Smooth muscle cell (in vitro differentiated cells): ENCODE measurements around the gene FAM120A. TPM values are rescaled to one million over a fixed set of nuclear protein-coding genes. Genes with fewer than 3 reads are reported as not detected.

Source experiments
- DNase-seq: peaks from one replicate; lab custom pipeline; 2025; ENCODE audit not compliant: unreplicated experiment; lab: John Stamatoyannopoulos, UW
- H2AFZ ChIP-seq: fragments of 200-600 bp; sonication (generic); 2 replicates; pipeline ENCODE4 v1.6.0; 2016; ENCODE audit warnings: antibody characterized with exemption, low read depth, mild to moderate bottlenecking
- H3F3A ChIP-seq: fragments of 200-600 bp; sonication (generic); 2 replicates; pipeline ENCODE4 v1.6.0; 2017; ENCODE audit warnings: antibody characterized with exemption, low read depth
- H3K27ac ChIP-seq: fragments of 200-600 bp; sonication (generic); 2 replicates; pipeline ENCODE4 v1.5.1; 2016; ENCODE audit warnings: low read depth, mild to moderate bottlenecking
- H3K27me3 ChIP-seq: fragments of 200-600 bp; sonication (generic); 2 replicates; pipeline ENCODE4 v1.6.1; 2016; ENCODE audit warnings: low read depth, mild to moderate bottlenecking
- H3K36me3 ChIP-seq: fragments of 200-600 bp; sonication (generic); 2 replicates; pipeline ENCODE4 v1.5.1; 2016; ENCODE audit warnings: low read depth
- H3K4me1 ChIP-seq: fragments of 200-600 bp; sonication (generic); 2 replicates; pipeline ENCODE4 v1.5.1; 2016; ENCODE audit warnings: low read depth
- H3K4me2 ChIP-seq: fragments of 200-600 bp; sonication (generic); 2 replicates; pipeline ENCODE4 v1.6.0; 2016; ENCODE audit warnings: mild to moderate bottlenecking
- H3K4me3 ChIP-seq: fragments of 200-600 bp; sonication (generic); 2 replicates; pipeline ENCODE4 v1.5.1; 2016; ENCODE audit warnings: mild to moderate bottlenecking
- H3K79me2 ChIP-seq: fragments of 200-600 bp; sonication (generic); 2 replicates; pipeline ENCODE4 v1.6.0; 2016; ENCODE audit warnings: low read depth, mild to moderate bottlenecking
- H3K9ac ChIP-seq: fragments of 200-600 bp; sonication (generic); 2 replicates; pipeline ENCODE4 v1.6.0; 2016; ENCODE audit warnings: low read depth
- H3K9me3 ChIP-seq: fragments of 200-600 bp; sonication (generic); replicated peaks from 2 replicates; pipeline ENCODE4 v1.5.1; 2016; ENCODE audit warnings: low read depth
- H4K20me1 ChIP-seq: fragments of 200-600 bp; sonication (generic); 2 replicates; pipeline ENCODE4 v1.6.0; 2016; ENCODE audit warnings: low read depth
- CTCF ChIP-seq: fragments of 200-600 bp; sonication (generic); IDR thresholded peaks from 2 replicates; pipeline ENCODE4 v1.5.1; 2017; ENCODE audit warnings: borderline replicate concordance, mild to moderate bottlenecking, antibody characterized with exemption; ENCODE audit not compliant: insufficient read depth, poor library complexity, severe bottlenecking
- WGBS: methylation state at CpG from one replicate; pipeline ENCODE4 v1.1.7; 2016; ENCODE audit warnings: low lambda C conversion rate; 5-methylcytosine and 5-hydroxymethylcytosine counted together
- polyA plus RNA-seq: library from polyadenylated mRNA; unstranded; fragments of >200 nt; fragmentation: Nextera tagmentation; extraction: Ambion mirVana; gene quantifications from 2 replicates; pipeline ENCODE4 v1.2.1, GENCODE V29; 2016
- total RNA-seq: library from RNA; depleted of rRNA; stranded (reverse); fragments of >200 nt; gene quantifications from 2 replicates; pipeline ENCODE4 v1.2.3, GENCODE V29; 2014

The FAM120A gene
- total and polyA plus RNA-seq, 2 experiments from 2014 or later: 14.4 to 47.2 TPM

DNA sequence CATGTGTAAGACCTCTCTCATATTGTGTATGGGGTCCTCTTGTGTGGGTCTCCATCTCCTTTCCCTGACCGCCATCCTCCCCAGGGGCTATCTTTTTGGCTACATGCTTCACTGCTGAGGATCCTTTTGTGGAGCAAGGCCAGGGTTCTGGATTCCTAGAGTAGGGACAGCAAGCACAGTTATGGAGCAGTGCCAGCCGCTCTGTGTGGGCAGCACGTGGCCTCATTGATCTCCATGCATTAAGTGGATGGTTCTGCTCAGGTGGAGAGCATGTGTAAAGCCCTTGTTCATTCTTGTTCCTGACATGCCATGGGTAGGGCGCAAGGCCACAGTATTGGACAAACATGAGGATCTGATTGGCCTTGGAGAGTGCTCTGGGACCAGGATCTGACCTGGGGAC is 133.8 kb downstream of the FAM120A start:
- no peak for DNase-seq
- no peaks in the 10 kb centered on the region for H3K27me3 ChIP-seq
- H3K9ac ChIP-seq: no peak overlapping the region
- peaks cover 89% of the 10 kb centered on the region for H3K79me2 ChIP-seq
- no peaks in the 10 kb centered on the region for H3F3A ChIP-seq
- no peaks in the 10 kb centered on the region for H3K9me3 ChIP-seq
- no peak overlapping the region for H3K27ac ChIP-seq
- H3K4me3 ChIP-seq: no peak overlapping the region
- no peaks in the 10 kb centered on the region for H3K4me1 ChIP-seq
- H3K4me2 ChIP-seq: no peak overlapping the region
- no peak for TF ChIP-seq CTCF
- peaks cover 97% of the 10 kb centered on the region for H4K20me1 ChIP-seq
- H3K36me3 ChIP-seq: no peaks in the 10 kb centered on the region
- H2AFZ ChIP-seq: no peak overlapping the region
- 98% methylated on average over 4 of the region's 4 CpGs for WGBS

DNA sequence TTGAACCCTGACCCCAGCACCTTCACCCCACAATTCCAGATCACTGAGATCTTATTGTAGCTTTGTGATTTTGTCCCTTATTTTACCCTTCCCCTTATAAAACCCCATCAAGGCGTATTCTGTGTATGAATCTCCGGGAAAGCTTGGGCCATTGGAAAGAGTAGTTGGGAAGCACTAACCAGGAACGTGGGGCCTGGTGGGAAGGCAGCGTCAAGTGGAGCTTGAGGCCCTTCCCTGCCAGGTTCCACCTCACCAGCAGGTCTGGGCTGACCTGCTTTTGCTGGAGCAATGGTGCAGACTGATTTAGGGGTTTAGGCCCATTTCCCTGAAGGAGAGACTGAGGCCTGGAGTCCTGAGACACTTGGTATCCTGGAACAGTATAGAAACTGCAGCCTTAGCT is 134.2 kb downstream of the FAM120A start:
- Histone ChIP-seq H3K9ac (no peak overlapping the region), H3K9me3 (no peaks in the 10 kb centered on the region), H3K4me2 (no peak overlapping the region), H3K27ac (no peak overlapping the region), H3K4me1 (no peaks in the 10 kb centered on the region), H3K79me2 (peaks cover 88% of the 10 kb centered on the region), H3K36me3 (no peaks in the 10 kb centered on the region), H3F3A (no peaks in the 10 kb centered on the region), H3K27me3 (no peaks in the 10 kb centered on the region), H2AFZ (no peak overlapping the region), H3K4me3 (no peak overlapping the region), H4K20me1 (peaks cover 97% of the 10 kb centered on the region)
- 97% methylated on average over 4 of the region's 4 CpGs for WGBS
- DNase-seq: no peak
- no peak for TF ChIP-seq CTCF

DNA sequence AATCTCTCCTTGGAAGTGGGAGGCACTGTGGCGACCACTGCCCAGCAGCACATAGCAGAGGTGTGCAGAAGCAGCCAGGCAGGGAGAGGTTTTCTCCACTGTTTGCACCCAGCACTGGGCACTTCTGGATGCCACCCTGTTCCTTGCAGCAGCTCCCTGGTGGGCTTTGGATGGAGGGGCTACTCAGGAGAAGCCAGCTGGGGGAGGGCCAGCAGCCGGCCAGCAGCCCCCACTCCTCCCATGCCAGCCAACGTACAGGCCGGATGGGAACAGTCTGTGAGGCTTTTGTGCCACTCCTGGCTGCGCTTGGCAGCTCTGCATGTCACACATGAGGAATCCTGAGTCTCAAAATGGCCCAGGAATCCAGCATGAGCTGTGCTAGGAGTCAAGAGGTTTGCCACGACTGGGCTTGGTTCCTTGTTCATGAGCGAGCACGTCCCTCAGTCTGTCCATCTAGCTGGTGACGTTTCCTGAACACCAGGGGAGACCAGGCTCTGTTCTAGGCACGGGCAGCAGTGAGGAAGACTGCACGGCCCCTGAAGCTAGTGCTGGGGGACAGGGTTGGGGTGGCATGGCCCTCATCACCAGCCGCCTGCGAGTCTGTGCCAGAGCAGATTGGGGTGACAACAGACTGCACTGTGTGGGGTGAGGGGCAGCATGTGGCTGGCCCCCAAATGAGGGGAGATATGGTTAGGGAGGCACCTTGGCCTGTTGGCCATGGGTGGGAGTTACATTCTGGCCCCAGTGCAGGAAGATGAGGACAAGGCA is 135.0 kb downstream of the FAM120A start:
- H3K27me3 ChIP-seq: no peaks in the 10 kb centered on the region
- no peaks in the 10 kb centered on the region for H3K9me3 ChIP-seq
- 98% methylated on average over 13 of the region's 13 CpGs for WGBS
- DNase-seq: no peak
- H3K4me1 ChIP-seq: no peaks in the 10 kb centered on the region
- H3K79me2 ChIP-seq: peaks cover 84% of the 10 kb centered on the region
- peaks cover 97% of the 10 kb centered on the region for H4K20me1 ChIP-seq
- TF ChIP-seq CTCF: no peak
- no peaks in the 10 kb centered on the region for H3K36me3 ChIP-seq
- H2AFZ ChIP-seq: no peak overlapping the region
- H3F3A ChIP-seq: no peaks in the 10 kb centered on the region
- H3K27ac ChIP-seq: no peak overlapping the region
- H3K9ac ChIP-seq: no peak overlapping the region
- H3K4me3 ChIP-seq: no peak overlapping the region
- no peak overlapping the region for H3K4me2 ChIP-seq

DNA sequence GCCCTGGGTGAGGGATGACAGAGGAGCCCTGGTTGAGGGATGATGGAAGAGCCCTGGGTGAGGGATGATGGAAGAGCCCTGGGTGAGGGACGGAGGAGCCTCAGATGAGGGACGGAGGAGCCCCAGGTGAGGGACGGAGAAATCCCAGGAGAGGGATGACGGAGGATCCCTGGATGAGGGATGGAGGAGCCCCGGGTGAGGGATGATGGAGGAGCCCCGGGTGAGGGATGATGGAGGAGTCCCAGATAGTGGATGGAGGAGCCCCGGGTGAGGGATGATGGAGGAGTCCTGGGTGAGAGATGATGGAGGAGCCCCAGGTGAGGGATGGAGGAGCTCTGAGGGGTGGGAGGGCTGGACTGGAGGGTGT is 135.8 kb downstream of the FAM120A start:
- DNase-seq: no peak

More for the DNA sequence above, 135.8 kb downstream of the FAM120A start:
- Histone ChIP-seq H3K27ac (no peak overlapping the region), H3K79me2 (peaks cover 84% of the 10 kb centered on the region), H3K9me3 (no peaks in the 10 kb centered on the region), H3K4me3 (no peak overlapping the region), H3K9ac (no peak overlapping the region), H2AFZ (no peak overlapping the region), H3K4me1 (no peaks in the 10 kb centered on the region), H3F3A (no peaks in the 10 kb centered on the region), H4K20me1 (peaks cover 97% of the 10 kb centered on the region), H3K4me2 (no peak overlapping the region), H3K27me3 (no peaks in the 10 kb centered on the region), H3K36me3 (no peaks in the 10 kb centered on the region)
- 97% methylated on average over 7 of the region's 7 CpGs for WGBS
- TF ChIP-seq CTCF: no peak
